ENCODE data around the gene CCDC88C. TPM values are rescaled to one million over a fixed set of nuclear protein-coding genes. Genes with fewer than 3 reads are reported as not detected.

Gene CCDC88C
- total and polyA plus RNA-seq, 9 donors, result 2.0 to 17.7 (median 3.9) TPM

- Histone ChIP-seq H3K27me3 (no peaks in the 10 kb centered on the region), H3K4me3 (no peak overlapping the region), H3K27ac (no peak overlapping the region), H3K4me1 (ENCODE audit: insufficient read depth) (no peaks in the 10 kb centered on the region), H3K36me3 (no peaks in the 10 kb centered on the region), H3K9me3 (no peaks in the 10 kb centered on the region)
- no peak for DNase-seq
- no peak for TF ChIP-seq EP300 (IDR thresholded peaks at IDR 0.05)
- no peak for TF ChIP-seq CTCF (IDR thresholded peaks at IDR 0.05)
- no peak for TF ChIP-seq POLR2A (IDR thresholded peaks at IDR 0.05)
- intact Hi-C loops (cut with DNase I), result no loop called here
- 92 to 95% (median 95%) methylated on average over 25 of the region's 25 CpGs for WGBS, 3 donors
Observed at GRCh38 chr14:91375720-91376452, 41.7 kb downstream of the CCDC88C start.

DNA sequence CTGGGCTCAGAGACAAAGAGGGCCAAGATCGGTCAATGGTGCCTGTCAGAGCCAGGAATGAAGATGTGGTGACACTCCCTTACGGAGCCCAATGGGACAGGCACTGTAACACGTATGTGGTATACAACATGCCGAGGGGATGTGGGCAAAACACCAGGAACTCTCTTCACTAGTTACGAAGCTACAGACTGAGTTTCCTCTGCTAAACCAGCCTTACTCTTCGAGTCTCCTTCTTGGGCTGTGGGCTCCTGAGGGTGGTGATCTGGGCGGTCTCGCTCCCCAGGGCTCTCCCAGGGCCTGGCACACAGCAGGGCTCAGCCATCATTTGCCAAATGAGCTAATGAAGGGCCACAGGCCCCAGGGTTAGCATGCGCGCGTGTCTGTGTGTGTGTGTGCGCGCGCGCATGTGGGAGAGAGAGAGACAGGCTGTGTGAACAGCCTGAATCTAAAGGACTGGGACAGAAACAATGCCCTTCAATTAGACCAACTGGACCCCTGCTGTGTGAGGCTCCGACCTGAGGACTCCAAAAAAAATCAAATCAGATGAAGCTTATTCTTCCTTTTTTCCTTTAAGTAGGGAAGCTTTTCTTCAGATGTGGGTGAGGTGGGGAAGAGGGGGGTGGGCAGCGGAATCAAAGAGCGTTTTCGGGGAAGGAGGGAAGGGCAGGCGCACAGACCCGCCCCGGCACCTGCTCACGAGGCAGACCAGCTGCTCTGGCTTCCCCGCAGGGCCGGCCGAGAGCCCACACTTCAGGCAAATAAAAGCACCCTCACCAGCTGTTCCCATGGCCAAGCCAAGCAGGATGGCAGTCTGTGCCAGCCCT is 42.5 kb downstream of the CCDC88C start:
- TF ChIP-seq CTCF (IDR thresholded peaks at IDR 0.05) (no peak), EP300 (IDR thresholded peaks at IDR 0.05) (no peak), POLR2A (IDR thresholded peaks at IDR 0.05) (no peak)
- 87 to 94% (median 89%) methylated on average over 26 of the region's 26 CpGs for WGBS, 3 donors
- H3K36me3 ChIP-seq, result no peaks in the 10 kb centered on the region
- no peaks in the 10 kb centered on the region for H3K27me3 ChIP-seq
- H3K27ac ChIP-seq, result no peak overlapping the region
- no peaks in the 10 kb centered on the region for H3K9me3 ChIP-seq
- intact Hi-C loops (cut with DNase I), result no loop called here
- H3K4me1 ChIP-seq (ENCODE audit: insufficient read depth), result no peaks in the 10 kb centered on the region
- no peak for DNase-seq
- H3K4me3 ChIP-seq, result no peak overlapping the region

DNA sequence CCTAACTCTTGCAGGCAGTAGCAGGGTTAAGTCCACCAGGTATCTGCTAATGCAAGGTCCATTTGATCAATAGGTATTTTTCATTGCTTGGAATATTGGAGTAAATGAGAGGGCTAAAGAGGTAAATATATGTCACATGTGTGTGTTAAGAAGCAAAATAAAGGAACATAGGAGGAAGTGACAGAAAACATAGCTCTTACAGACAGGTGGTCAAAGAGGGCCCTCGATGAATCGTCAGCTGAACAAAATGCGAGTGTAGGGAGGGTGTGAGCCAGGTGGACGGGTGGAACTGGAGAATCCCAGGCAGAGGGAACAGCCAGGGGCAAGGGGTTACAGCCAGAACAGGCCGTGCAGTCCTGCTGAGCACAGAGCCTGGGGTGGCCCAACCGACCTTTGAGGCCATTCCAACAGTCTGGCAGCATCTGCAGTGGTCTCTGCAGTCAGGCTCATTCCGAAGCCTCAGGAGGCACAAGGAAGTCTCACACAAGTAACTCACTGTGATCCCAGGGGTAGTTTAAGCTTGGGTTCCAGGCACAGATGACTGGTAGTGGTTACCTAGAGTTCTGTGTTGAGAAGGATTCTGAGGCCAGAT is 43.2 kb downstream of the CCDC88C start:
- H3K4me3 ChIP-seq, result no peak overlapping the region
- TF ChIP-seq POLR2A (IDR thresholded peaks at IDR 0.05) (no peak), CTCF (IDR thresholded peaks at IDR 0.05) (no peak), EP300 (IDR thresholded peaks at IDR 0.05) (no peak)
- no peak for DNase-seq
- H3K27ac ChIP-seq, result no peak overlapping the region
- 83 to 90% (median 87%) methylated on average over 7 of the region's 7 CpGs for WGBS, 3 donors
- H3K27me3 ChIP-seq, result no peaks in the 10 kb centered on the region
- no peaks in the 10 kb centered on the region for H3K36me3 ChIP-seq
- intact Hi-C loops (cut with DNase I), result no loop called here
- no peaks in the 10 kb centered on the region for H3K9me3 ChIP-seq
- H3K4me1 ChIP-seq (ENCODE audit: insufficient read depth), result no peaks in the 10 kb centered on the region

DNA sequence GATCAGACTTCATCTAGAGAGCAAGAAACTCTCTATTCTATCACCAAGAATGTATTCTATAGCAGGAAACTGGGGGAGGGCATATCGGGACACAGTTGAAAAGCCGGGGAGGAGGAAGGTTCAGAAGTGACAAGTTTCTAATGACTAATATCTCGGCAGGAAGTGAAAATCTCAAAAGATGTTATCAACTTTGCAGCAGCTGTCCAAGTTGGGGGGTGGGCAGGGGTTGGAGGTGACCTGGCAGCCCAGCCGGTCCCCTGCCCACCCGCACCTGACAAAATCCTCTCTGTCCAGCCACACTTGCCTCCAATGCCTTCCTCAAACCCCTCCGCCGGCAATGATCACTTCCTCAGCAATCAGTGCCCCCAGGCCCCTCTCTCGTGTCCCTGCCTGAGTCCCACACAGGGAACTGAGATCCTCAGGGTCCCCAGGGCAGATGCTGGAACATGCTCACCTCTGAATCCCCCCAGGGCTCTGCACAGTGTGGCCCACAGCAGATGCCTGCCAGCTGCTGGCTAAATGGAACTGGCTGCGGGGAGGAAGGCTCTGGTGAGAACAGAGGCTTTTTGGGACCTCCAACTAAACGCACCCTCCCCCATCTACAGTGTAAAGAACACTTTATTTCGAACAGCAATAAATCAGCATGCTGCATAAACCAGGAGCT is 43.9 kb downstream of the CCDC88C start:
- Histone ChIP-seq H3K4me1 (ENCODE audit: insufficient read depth) (no peaks in the 10 kb centered on the region), H3K36me3 (no peaks in the 10 kb centered on the region), H3K9me3 (no peaks in the 10 kb centered on the region), H3K27ac (no peak overlapping the region), H3K27me3 (no peaks in the 10 kb centered on the region), H3K4me3 (no peak overlapping the region)
- no peak for DNase-seq
- TF ChIP-seq POLR2A (IDR thresholded peaks at IDR 0.05) (no peak), CTCF (IDR thresholded peaks at IDR 0.05) (no peak), EP300 (IDR thresholded peaks at IDR 0.05) (no peak)
- intact Hi-C loops (cut with DNase I), result no loop called here
- WGBS, 3 donors, result 54 to 65% (median 56%) methylated on average over 11 of the region's 11 CpGs
